ENCODE data around the gene KSR1.
"Not testable (repeated sequence)": the region's sequence is repeated elsewhere in the genome, so short reads cannot be mapped to it uniquely, and the experiment has no call there.

Gene KSR1

DNA sequence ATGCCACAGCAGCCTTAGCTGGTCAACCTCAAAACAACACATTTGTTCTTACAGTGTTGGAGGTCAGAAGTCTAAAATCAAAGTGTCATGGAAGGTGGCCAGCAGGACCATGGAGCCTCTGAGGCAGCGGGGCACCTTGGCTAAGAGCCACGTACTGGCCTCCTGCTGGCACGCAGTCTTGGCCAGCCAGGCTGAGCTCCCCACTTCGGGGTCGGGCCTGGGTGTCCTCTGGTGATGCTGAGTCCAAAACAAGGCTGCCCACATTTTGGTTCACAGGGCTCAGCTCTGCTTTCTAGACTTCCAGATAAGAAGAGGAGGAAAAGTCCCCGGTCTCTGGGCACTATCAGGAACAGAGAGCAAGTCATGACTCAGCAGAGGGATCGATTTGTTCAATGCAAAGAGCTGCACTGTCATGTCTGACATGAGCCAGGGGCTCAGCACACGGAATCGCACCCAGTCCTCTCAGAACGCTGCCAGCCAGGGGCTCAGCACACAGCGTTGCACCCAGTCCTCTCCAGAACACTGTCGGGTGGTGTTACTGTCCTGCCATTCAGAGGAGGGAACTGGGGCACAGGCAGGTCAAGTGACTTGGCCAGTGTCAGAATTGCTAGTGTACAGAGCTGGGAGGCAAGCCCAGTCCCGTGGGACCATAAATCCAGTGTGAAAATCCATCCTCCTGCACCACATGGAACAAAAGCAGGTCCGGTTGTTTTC, 177.2 kb downstream of the KSR1 start:
- DNase-seq (ENCODE audit: low spot score) = peak; percentile 40

DNA sequence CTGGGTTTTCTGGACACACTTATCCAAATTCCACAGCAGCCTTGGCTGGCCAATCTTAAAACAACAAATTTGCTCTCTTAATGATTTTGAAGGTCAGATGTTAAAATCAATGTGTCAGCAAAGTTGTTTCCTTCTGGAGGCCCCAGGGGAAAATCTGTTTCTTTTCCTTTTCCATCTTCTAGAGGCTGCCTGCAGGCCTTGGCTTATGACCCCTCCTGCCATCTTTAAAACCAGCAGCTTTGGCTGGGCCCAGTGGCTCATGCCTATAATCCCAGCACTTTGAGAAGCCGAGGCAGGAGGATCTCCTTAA, 177.7 kb downstream of the KSR1 start:
- no peak for DNase-seq (ENCODE audit: low spot score)

DNA sequence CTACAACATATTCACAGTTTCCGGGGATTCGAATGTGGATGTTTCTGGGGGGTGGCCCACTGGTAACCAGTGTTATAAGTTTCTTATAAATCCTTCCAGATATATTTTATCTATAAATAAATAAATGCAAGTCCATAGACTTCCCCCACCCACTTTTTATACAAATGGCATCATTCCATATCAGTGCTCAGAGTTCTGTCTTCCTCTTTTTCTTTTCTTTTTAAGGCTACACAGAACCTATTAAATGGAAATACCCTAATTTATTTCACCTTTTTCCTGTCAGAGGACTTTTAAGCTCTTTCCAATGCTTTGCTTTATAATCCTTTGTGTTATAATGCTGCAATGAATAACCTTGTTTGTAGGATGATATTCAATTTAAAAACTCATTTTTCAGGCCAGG, 178.5 kb downstream of the KSR1 start:
- no peak for DNase-seq (ENCODE audit: low spot score)

DNA sequence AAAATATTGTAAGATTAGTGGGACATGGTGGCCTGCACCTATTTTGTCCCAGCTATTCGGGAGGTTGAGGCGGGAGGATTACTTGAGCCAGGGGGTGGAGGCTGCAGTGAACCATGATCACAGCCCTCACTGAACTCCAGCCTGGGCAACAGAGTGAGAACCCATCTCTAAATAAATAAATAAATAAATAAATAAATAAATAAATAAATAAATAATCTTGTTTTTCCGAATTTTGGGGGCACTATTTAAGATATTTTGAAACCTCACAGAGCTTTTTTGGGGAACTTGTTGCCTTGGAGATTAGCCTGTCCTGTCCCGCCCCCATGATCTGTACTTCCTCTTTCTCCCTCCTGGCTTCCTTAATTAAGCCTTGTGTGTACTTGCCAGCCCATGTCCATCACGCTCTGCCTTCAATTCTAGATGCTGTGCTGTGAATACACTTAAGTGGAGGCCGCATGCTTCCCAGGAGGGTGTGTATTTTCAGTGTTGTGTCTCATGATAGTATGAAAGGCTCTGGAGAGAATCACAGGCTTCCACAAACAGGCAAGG, 179.1 kb downstream of the KSR1 start:
- DNase-seq (ENCODE audit: low spot score) = no peak

DNA sequence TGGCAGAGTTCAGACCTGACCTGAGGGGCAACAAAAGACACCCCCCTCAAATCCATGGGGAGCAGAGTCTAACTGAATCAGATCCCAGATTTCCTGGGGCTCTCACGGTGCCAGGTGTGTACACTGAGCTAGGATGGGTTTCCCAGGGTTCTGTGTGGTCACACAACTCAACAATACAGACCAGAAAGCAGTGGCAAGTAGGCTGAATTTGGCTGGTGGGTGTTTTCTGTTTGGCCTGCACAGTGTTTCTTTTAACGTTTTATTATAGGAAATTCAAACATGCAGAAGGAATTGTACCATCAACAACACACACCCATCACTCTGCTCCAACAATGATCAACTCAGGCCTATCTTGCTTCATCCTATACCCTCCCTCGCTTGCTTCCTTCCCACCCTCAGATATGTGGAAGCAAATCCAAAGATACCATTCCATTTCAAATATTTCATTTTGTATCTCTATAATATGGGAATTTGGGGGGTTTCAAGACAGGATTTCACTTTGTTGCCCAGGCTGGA, 179.8 kb downstream of the KSR1 start:
- DNase-seq (ENCODE audit: low spot score) = not testable (repeated sequence)

DNA sequence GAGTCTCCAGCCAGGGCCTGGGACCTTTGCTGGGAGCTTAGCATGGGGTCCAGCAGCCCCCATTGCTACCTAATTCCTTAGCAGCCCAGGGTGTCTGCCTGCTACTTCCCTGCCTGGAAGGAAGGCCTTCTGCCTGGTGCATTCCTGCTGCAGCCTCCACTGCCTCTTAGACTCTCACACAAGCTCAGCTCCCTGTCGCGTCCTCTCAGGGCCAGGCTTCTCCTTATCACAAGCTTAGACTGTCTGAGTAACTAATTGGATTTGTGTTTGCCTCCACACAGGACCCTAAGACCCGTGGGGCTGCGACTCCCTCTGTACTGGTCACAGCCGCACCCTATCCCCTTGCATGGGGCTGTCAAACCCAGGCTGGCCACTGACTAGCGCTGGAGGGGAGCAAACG, 181.6 kb downstream of the KSR1 start:
- DNase-seq (ENCODE audit: low spot score) = not testable (repeated sequence)

DNA sequence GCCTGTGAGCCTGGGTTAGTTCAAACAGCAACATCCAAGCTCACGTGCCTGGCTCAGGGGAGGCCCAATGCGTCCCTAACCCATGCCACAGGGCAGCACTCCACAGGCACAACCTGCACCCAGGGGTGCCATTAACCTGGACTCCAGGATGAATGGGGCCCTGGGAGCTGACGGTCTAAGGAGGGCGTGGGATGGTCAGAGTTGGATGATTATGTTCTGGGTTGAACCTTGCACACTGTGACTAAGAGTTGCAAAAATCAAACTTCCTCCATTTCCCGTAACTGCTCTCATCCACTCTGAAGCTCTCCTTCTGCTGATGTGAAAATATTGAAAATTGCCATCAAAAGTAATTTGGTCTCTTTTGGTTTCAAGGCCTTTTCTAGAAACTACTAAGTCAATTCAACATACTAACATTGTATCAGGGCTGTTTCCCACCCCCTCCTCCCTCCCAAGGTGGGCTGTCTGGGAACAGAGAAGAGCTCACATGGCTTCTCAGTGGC, 182.2 kb downstream of the KSR1 start:
- DNase-seq (ENCODE audit: low spot score) = not testable (repeated sequence)

DNA sequence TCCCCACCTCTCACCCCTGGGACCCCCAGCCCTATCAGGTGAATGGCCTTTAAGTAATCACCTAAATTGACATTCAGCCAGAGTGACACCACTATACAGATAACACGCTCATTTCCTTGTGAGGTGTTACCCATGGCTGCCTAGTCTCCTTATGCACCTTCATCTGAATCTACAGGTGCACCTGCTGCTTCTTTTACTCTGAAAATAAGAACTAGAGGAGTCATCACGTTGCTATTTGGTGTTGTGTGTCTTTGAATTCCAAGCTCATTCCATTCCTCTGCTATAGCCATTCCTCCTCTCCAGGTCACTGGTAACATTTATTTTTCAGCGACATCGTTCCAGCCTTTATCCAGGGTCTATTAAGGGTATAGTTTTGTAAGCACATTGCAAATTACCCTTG, 184.5 kb downstream of the KSR1 start:
- no peak for DNase-seq (ENCODE audit: low spot score)

DNA sequence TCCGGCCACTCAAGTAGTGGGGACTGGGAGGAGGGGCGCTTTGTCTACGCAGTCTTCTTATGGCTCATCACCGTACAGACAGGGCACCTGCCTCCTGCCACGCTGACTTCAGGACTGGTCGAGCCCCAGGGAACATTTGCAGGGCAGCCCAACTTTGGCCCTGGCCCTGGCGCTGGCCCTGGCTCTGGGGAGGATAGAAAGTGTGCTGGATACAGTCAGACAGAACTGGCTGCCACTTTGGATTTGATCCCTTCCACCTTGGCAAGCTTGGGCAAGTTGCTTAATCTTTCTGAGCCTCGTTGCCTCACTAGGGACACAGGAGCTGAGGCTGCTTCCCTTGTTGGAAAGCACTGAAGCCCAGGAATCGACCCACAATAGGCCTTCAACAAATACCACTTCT, 188.3 kb downstream of the KSR1 start:
- DNase-seq (ENCODE audit: low spot score) = no peak

DNA sequence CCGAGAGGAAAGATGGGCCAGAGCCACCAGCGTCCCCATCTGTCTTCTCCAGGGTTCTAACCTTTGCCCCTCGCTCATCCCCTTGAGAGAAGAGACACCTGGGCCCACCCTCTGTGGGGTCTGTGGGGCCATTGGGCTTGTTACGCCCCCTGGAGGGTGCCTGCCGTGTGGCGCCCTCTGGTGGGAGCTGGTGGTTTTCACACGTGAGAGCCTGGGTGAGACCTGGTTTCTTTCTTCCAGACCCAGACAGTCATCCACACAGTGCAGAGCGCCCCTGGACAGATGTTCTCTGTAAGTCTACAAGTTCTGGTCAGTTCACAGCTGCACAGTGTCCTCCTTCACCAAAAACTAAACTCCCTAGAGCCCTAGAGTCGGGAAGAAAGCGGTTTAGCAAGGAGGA, 189.4 kb downstream of the KSR1 start:
- DNase-seq (ENCODE audit: low spot score) = not testable (repeated sequence)

DNA sequence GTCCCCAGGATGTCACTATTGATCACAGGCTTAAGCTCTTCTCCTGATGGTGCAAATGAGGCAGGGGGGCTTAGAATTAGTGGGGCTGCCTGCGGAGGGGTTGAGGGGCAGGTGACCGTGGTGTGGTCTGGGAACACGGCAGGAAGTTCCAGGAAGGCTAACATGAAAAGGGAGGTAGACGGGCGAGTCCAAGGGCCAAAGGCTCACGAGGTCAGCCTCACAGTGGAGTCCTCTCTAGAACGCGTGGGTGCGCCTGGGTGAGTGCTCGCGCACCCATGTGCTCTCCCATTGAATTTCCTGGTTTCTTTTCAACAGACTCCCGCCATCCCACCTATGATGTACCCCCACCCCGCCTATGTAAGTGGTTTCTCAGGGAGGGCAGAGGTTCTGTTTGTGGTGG, 190.0 kb downstream of the KSR1 start:
- DNase-seq (ENCODE audit: low spot score) = no peak

DNA sequence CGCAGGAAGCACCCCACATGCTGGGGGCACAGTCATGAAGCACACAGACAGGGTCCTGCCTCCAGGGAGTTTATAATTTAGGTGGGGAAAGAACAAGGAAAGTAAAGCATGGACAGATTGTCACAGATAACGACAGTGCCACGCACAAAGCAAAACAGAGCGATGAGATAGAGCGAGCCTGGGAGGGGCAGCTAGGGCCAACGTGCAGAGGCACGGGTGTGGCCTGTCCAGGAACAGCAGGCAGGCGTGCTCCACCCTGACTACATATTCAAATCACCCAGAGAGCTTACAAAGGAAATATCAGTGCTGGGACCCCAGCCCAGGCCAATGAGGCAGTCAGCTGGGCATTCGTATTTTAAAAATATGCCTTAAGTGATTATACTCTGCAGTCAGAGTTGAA, 191.5 kb downstream of the KSR1 start:
- DNase-seq (ENCODE audit: low spot score) = no peak

DNA sequence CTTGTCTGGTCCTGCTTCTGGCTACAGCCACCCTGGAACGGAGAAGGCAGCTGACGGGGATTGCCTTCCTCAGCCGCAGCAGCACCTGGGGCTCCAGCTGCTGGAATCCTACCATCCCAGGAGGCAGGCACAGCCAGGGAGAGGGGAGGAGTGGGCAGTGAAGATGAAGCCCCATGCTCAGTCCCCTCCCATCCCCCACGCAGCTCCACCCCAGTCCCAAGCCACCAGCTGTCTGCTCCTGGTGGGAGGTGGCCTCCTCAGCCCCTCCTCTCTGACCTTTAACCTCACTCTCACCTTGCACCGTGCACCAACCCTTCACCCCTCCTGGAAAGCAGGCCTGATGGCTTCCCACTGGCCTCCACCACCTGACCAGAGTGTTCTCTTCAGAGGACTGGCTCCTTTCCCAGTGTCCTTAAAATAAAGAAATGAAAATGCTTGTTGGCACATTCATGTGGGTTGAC, 192.9 kb downstream of the KSR1 start:
- DNase-seq (ENCODE audit: low spot score) = not testable (repeated sequence)

DNA sequence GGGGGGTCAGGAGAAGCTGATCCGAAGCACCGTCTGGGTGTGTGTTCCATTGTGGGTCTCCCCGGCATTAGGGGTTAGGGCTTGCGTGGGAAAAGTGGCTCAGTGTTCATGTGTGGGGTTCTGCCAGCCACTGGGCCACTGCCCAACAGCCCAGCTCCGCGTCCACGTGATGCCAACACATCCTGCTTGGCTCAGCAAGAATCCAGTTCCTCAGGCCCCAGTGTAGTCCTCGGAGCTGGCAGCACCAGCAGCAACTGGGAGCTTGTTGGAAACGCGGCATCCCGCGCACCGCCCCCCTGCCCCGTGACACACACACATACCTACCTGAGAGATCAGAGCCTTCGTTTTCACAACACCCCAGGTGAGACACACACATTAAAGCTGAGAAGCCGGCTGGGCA, 193.7 kb downstream of the KSR1 start:
- DNase-seq (ENCODE audit: low spot score) = no peak

DNA sequence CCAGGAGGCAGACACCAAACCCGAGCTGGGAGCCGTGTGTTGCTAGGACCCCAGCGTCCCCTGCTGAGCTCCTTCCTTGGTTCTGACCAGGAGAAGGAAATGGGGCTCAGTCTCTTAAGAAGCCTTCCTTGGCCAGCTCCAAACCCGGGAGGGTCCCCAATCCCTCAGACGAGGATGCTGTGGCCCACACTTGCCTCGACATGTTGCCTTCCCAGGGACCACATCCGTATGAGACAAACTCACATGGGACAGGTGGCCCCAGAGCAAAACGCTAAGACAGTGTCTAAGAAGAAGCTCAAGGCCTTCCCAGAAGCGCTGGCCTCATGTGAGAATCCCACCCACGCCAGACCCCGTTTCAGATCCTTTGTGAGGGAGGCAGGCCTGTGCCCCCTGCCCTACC, 194.6 kb downstream of the KSR1 start:
- DNase-seq (ENCODE audit: low spot score) = no peak

DNA sequence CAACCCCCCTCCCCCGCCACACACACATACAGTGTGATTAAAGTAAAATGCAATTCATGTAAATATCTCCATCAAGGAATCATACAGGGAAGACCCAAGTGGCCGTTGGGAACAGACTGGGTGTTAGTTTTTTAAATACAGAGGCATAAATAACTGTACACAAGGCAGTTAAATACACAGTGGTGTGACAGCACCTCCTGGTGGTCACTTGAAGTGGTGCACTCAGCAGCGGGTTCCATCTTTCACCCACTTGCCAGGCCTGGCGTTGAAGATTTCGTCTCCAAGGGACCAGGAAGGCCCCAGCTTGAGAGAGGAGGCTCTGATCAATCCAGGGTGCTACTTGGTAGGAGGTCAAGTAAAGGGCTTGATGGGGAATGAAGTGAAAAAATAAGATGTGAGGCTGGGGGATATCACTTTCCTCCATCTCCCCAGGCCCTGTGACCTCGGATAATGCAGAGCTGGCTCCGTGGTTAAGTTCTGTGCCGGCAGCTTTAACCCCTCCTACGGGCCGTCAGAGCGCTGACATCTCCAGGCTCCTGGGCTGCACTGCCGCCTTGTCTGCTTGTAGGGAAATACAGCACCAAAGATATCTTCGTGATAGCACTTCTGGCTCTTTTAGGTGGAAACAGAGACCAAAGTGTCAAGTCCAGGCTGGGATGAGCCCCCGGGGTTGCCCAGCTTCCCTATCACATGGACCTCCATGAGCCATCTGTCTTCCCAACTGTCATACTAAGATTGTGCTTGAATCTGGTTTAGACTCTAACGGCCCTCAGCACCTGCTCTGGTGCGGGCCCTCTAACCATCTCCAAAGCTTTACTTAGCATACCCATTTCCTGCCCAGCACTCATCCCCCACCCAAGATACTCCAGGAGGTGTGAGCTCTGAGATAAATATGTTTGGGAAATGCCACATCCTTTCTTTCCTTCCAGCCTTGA, 195.4 kb downstream of the KSR1 start:
- no peak for DNase-seq (ENCODE audit: low spot score)

DNA sequence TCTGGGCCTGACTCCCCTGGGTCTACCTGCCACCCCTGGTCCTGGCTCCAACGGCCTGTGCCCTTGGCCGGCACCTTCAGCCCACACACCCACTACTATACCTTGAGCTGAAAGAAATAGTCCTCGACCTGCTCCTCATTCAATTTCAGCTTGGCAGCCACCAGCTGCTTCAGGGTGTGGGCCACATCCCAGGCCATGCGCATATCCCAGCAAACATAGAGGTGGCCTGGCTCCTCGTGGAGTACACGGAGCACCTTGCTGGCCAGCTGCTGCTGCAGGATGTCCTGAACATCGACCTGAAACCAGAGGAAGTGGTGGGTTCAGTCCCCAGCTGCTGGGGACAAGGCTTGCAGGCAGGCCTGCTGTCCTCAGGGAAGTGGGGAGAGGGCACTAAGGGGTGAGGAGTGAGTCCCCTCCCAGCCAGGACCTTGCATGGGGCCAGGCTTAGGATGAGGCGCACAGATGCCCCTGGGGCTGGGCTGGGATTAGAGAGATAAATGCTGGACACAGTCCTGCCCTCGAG, 197.3 kb downstream of the KSR1 start:
- DNase-seq (ENCODE audit: low spot score) = not testable (repeated sequence)

DNA sequence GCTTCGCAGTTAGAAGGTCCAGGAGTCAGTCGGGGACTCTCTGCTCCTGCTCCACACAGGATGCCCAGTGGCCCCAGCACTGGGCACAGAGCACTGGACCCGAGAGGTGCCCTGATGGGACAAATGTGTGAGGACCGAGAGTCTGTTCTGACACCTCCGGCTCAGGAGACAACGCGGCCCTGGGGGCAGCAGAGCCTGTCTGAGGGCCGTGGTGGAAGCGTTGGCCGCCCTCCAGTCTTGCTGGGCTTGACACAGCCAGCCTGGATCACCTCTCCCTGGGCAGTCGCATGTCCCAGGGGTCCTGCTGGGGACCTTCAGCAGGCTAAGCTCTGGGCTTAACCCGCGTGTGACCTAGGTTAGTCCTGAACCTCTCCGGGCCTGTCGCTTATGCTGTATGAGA, 197.9 kb downstream of the KSR1 start:
- DNase-seq (ENCODE audit: low spot score) = no peak

DNA sequence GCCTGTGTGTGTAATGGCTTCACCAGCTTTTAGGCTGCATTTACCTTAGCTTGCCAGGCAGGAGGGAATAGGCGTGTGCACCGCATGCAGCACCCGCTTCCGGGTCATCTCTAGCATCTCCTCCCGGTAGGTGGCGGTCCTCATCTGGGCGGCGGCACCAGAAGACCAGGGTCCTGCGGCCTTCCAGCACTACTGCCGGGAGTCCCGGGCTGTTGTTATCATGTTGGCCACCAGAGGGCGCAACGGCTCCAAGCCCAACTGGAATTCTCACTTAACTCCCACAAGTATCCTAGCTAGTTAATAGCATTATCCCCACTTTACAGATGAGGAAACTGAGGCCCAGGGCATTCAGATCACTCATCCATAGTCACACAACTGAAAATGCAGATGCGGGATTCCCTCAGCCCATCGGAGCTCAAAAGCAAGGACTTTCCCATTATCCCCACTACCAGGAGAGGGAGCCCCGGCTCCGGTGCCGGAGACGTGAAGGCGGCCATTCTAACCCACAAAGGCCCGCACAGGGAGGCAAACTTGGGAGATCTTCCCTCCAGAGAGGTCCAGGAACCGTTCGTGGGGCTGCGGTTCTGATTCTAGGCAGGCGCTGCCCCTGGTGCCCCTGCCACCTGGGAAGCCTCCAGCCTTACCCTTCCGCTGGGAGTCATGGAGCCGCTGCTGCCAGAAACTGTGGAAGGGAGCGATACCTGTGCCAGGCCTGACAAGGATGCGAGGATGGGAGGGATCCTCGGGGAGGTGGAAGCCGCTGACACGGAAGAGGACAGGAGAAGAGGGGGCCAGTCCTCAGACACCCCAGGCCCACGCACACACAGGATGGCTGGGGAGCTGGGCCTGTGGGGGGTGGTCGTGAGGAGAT, 198.6 kb downstream of the KSR1 start:
- DNase-seq (ENCODE audit: low spot score) = peak; percentile 89

DNA sequence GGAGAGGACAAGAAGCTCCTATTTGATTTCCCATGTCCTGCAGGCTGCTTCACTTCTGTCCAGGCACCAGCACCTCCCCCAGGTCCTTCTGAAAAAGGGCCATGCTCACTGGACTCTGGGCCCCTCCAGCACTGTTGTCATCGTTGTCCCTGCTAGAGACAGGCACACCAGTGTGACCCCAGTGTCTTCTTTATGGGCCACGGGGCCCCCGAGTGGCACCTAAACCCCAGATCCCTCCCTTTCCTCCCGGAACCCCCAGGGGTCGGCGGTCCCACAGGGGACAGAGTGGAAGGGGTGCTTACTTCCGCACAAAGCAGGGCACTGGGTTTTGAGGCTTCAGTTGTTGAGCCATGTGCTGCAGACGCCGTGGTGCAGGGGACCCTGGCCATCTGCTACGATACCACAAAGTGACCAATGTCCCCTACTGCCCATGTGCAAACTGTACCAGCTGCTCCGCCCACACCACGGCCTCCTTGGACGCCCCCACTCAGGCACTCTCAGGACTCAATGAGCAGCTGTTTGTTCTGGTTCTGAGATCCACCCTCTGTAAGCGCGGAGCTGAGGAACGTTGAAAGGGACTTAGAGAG, 199.4 kb downstream of the KSR1 start:
- DNase-seq (ENCODE audit: low spot score) = not testable (repeated sequence)

DNA sequence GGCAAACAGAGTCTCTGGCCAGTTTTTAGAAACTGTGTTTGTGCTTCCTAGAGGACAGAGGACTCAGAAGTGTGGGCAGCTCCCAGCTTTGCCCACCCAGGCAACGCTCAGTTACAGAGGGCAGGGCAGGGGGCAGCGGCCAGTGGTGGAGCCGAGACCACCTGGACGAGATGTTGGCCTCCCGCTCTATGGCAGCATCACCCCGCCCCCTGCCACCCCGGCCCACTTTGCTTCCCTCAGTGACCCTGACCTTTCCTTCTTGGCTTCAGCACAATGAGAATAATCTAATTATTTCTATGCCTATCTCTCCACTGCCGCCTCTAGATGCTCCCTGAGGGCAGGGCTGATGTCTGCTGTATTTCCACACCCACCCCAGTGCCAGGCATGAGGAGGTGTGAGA, 200.4 kb downstream of the KSR1 start:
- DNase-seq (ENCODE audit: low spot score) = not testable (repeated sequence)

Data from HuH-7.5 (cell line).